PC-9 (cell line): Measurements from ENCODE around the gene HSPB7. TPM values are rescaled to one million over a fixed set of nuclear protein-coding genes. Genes with fewer than 3 reads are reported as not detected.

ENCODE experiments used
- BruUV-seq: library from RNA; stranded (reverse); fragments of 400-500 nt; replicated peaks from 2 replicates; lab custom pipeline; 2021; lab: Mats Ljungman, UMichigan
- CTCF ChIA-PET: fragments of 300-600 bp; sonication (Branson Sonifier 250); formaldehyde crosslinking; loops from one replicate; lab custom pipeline; 2022; ENCODE audit warnings: antibody characterized with exemption; lab: Charles Lee
- POLR2A ChIA-PET: fragments of 300-600 bp; sonication (Branson Sonifier 250); formaldehyde crosslinking; loops from one replicate; lab custom pipeline; 2022; ENCODE audit warnings: antibody characterized with exemption; ENCODE audit not compliant: unreplicated experiment; lab: Charles Lee
- DNase-seq, 2 experiments: peaks; one replicate each; pipeline versions ENCODE4 v3.0.0 to v3.0.0-alpha.2; 2015 to 2022; ENCODE audit warnings: mixed read lengths in 1 of 2
- H2AFZ ChIP-seq: fragments of 200-600 bp; sonication (generic); 2 replicates; pipeline ENCODE4 v1.8.1; 2017; ENCODE audit warnings: antibody characterized with exemption
- H3F3A ChIP-seq: fragments of 200-600 bp; sonication (generic); 2 replicates; pipeline ENCODE4 v1.8.1; 2017; ENCODE audit warnings: antibody characterized with exemption, mild to moderate bottlenecking, low read depth; ENCODE audit not compliant: insufficient read depth
- H3K27ac ChIP-seq: fragments of 200-600 bp; sonication (generic); 2 replicates; pipeline ENCODE4 v1.6.1; 2016; ENCODE audit warnings: mixed run types
- H3K27me3 ChIP-seq: fragments of 200-600 bp; sonication (generic); 2 replicates; pipeline ENCODE4 v1.6.1; 2016; ENCODE audit warnings: low read depth, mixed run types; ENCODE audit not compliant: insufficient read depth
- H3K36me3 ChIP-seq: fragments of 200-600 bp; sonication (generic); 2 replicates; pipeline ENCODE4 v1.6.1; 2016; ENCODE audit warnings: low read depth, mixed run types
- H3K4me1 ChIP-seq: fragments of 200-600 bp; sonication (generic); replicated peaks from 2 replicates; pipeline ENCODE4 v1.6.1; 2016; ENCODE audit warnings: mixed run types; ENCODE audit not compliant: insufficient read depth
- H3K4me2 ChIP-seq: fragments of 200-600 bp; sonication (generic); 2 replicates; pipeline ENCODE4 v1.6.1; 2017; ENCODE audit warnings: mixed run types
- H3K4me3 ChIP-seq: fragments of 200-600 bp; sonication (generic); 2 replicates; pipeline ENCODE4 v1.6.1; 2016; ENCODE audit warnings: mixed run types
- H3K79me2 ChIP-seq: fragments of 200-600 bp; sonication (generic); 2 replicates; pipeline ENCODE4 v1.6.1; 2017; ENCODE audit warnings: low read depth, mixed run types
- H3K9me2 ChIP-seq: fragments of 200-600 bp; sonication (generic); 2 replicates; pipeline ENCODE4 v1.8.1; 2017; ENCODE audit warnings: mild to moderate bottlenecking; ENCODE audit not compliant: insufficient read depth
- H3K9me3 ChIP-seq: fragments of 200-600 bp; sonication (generic); 2 replicates; pipeline ENCODE4 v1.8.1; 2016; ENCODE audit warnings: low read depth; ENCODE audit not compliant: insufficient read depth
- H4K20me1 ChIP-seq: fragments of 200-600 bp; sonication (generic); 2 replicates; pipeline ENCODE4 v1.8.1; 2017; ENCODE audit not compliant: insufficient read depth
- EZH2 ChIP-seq: fragments of 200-600 bp; sonication (generic); IDR thresholded peaks from 2 replicates; pipeline ENCODE4 v1.8.0; 2017; ENCODE audit warnings: antibody characterized with exemption, low read depth
- intact Hi-C: fragments of 100-400 bp; cut with micrococcal nuclease; formaldehyde crosslinking; loops from one replicate; pipeline ENCODE4 v1.10.0; 2022; ENCODE audit not compliant: unreplicated experiment
- total RNA-seq: library from RNA; stranded (reverse); gene quantifications from 2 replicates; pipeline ENCODE4 v1.2.3, GENCODE V29; 2021
- TF ChIP-seq, protein P1 (sequence below): fragments of 200-600 bp; sonication (generic); conservative IDR thresholded peaks from 2 replicates; pipeline ENCODE4 v1.6.1; 2017; ENCODE audit warnings: mixed run types, antibody characterized with exemption, mild to moderate bottlenecking, moderate library complexity

HSPB7 gene
- total RNA-seq, 1 experiment from 2014 or later, result not detected

DNA sequence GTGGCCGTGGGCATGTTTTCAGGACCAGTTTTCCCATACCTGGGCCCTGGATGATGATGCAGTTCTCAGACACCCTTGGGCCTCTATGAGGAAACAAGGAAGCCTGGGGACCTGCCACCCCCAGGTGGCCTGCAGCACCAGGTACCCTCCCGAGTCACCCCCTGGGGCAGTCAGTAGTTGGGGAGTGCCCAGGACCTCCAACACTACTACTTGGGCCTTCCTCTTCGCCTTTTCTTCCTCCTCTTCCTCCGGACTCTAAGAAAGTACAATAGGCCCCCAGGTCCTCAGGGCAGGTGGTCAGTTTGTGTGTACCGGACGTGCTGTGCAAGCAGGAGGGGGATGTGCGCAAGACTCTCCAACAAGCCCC, 25.7 kb downstream of the HSPB7 start:
- H2AFZ ChIP-seq, result no peak overlapping the region
- H3K27me3 ChIP-seq, result no peaks in the 10 kb centered on the region
- TF ChIP-seq, protein P1, sequence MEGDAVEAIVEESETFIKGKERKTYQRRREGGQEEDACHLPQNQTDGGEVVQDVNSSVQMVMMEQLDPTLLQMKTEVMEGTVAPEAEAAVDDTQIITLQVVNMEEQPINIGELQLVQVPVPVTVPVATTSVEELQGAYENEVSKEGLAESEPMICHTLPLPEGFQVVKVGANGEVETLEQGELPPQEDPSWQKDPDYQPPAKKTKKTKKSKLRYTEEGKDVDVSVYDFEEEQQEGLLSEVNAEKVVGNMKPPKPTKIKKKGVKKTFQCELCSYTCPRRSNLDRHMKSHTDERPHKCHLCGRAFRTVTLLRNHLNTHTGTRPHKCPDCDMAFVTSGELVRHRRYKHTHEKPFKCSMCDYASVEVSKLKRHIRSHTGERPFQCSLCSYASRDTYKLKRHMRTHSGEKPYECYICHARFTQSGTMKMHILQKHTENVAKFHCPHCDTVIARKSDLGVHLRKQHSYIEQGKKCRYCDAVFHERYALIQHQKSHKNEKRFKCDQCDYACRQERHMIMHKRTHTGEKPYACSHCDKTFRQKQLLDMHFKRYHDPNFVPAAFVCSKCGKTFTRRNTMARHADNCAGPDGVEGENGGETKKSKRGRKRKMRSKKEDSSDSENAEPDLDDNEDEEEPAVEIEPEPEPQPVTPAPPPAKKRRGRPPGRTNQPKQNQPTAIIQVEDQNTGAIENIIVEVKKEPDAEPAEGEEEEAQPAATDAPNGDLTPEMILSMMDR, result no peak
- no peak for TF ChIP-seq EZH2
- H3K4me3 ChIP-seq, result no peak overlapping the region
- no peaks in the 10 kb centered on the region for H3K9me2 ChIP-seq
- H3K4me1 ChIP-seq, result no peaks in the 10 kb centered on the region
- ChIA-PET POLR2A (no interaction called here), CTCF (no interaction called here)
- no peaks in the 10 kb centered on the region for H3K9me3 ChIP-seq
- H3K79me2 ChIP-seq, result no peaks in the 10 kb centered on the region
- H3K36me3 ChIP-seq, result no peaks in the 10 kb centered on the region
- no TSS peak for BruUV-seq
- intact Hi-C loops, result no loop called here
- H3K4me2 ChIP-seq, result no peak overlapping the region
- H3K27ac ChIP-seq, result no peak overlapping the region
- DNase-seq, result no peak
- H4K20me1 ChIP-seq, result no peaks in the 10 kb centered on the region
- H3F3A ChIP-seq, result no peaks in the 10 kb centered on the region

DNA sequence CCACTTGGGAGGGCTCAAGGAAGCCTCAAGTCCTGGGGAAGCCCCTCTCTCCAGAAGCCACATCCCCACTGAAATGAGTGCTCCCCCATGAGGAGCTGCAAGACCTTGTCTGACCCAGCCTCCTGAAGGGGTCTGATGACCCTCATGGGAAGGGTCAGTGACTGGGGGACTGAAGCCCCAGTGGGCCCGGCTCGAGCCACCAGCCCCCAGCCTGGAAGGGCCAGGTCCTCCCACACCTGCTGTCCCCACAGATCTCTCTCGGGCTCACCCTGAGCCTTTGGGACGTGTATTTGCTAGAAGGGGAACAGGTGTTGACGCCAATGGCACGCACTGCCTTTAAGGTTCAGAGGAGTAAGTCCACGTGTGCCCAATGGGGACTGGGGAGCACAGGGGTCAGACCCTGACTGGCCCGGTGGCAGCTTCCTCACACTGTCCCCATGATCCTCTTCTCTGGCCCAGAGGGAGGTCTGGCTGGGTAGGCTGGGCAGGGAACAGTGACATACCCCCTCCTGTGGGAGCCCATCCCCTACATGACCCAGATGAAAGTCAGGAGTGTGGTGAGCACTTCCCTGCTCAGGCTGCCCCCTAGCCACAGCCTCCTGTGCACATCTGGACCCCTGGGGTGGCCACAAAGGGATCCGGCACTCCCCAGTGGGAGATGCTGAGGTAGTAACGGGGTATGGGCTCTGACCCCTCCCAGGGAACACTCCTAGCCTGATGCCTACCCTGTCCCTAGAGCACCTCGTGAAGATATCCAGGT, 26.2 kb downstream of the HSPB7 start:
- intact Hi-C loops, result no loop called here
- Histone ChIP-seq H3K9me3 (no peaks in the 10 kb centered on the region), H3K4me2 (no peak overlapping the region), H3K4me1 (no peaks in the 10 kb centered on the region), H2AFZ (no peak overlapping the region), H3K27ac (no peak overlapping the region), H3K27me3 (no peaks in the 10 kb centered on the region), H3K79me2 (no peaks in the 10 kb centered on the region), H4K20me1 (no peaks in the 10 kb centered on the region), H3F3A (no peaks in the 10 kb centered on the region), H3K36me3 (no peaks in the 10 kb centered on the region), H3K4me3 (no peak overlapping the region), H3K9me2 (no peaks in the 10 kb centered on the region)
- no peak for TF ChIP-seq EZH2
- TF ChIP-seq, protein P1, result no peak
- CTCF ChIA-PET, result no interaction called here
- no peak for DNase-seq
- no TSS peak for BruUV-seq
- POLR2A ChIA-PET, result no interaction called here

DNA sequence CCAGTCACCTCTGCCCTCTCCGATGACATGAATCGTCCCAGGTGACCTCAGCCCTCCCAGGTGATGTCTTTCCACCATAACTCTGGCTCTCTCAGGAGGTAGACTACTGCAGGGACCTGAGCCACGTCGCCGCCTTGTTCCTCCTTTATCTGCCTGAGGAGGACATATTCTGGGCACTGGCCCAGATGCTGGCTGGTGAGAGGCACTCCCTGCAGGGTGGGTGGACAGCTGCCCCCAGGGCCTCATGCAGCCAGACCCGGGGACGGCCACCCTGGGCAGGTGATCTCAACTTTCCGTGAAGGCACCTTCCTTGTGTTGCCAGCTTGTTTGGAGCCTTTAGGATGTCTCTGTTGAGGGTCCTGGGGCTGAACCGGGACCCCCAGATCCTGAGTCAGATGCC, 28.1 kb downstream of the HSPB7 start:
- POLR2A ChIA-PET, result no interaction called here
- H2AFZ ChIP-seq, result no peak overlapping the region
- no peak overlapping the region for H3K4me3 ChIP-seq

More for the DNA sequence above, 28.1 kb downstream of the HSPB7 start:
- TF ChIP-seq, protein P1, result no peak
- TF ChIP-seq EZH2, result no peak
- Histone ChIP-seq H3K4me2 (no peak overlapping the region), H3K27ac (no peak overlapping the region), H3F3A (no peaks in the 10 kb centered on the region), H3K4me1 (no peaks in the 10 kb centered on the region), H3K27me3 (no peaks in the 10 kb centered on the region), H4K20me1 (no peaks in the 10 kb centered on the region), H3K36me3 (no peaks in the 10 kb centered on the region), H3K9me2 (no peaks in the 10 kb centered on the region), H3K79me2 (no peaks in the 10 kb centered on the region), H3K9me3 (no peaks in the 10 kb centered on the region)
- CTCF ChIA-PET, result no interaction called here
- BruUV-seq, result no TSS peak
- intact Hi-C loops, result no loop called here
- no peak for DNase-seq
